OCI-LY3 (cell line): Measurements from ENCODE around the gene RTTN.

Source experiments
- EZH2phosphoT487 ChIP-seq: fragments of 200-600 bp; shearing (Covaris generic); IDR thresholded peaks from 2 replicates; pipeline ENCODE4 v1.6.1; 2018; ENCODE audit warnings: antibody characterized with exemption, mixed run types, low read depth
- TF ChIP-seq, protein P1 (sequence below): fragments of 200-600, 300-600 bp; sonication (generic); IDR thresholded peaks from 2 replicates; pipeline ENCODE4 v1.5.1; 2014; ENCODE audit warnings: antibody characterized with exemption, low read length, low read depth

GRCh38 chr18:69958422-69958821, 247.1 kb downstream of the RTTN start:
- TF ChIP-seq, protein P1, sequence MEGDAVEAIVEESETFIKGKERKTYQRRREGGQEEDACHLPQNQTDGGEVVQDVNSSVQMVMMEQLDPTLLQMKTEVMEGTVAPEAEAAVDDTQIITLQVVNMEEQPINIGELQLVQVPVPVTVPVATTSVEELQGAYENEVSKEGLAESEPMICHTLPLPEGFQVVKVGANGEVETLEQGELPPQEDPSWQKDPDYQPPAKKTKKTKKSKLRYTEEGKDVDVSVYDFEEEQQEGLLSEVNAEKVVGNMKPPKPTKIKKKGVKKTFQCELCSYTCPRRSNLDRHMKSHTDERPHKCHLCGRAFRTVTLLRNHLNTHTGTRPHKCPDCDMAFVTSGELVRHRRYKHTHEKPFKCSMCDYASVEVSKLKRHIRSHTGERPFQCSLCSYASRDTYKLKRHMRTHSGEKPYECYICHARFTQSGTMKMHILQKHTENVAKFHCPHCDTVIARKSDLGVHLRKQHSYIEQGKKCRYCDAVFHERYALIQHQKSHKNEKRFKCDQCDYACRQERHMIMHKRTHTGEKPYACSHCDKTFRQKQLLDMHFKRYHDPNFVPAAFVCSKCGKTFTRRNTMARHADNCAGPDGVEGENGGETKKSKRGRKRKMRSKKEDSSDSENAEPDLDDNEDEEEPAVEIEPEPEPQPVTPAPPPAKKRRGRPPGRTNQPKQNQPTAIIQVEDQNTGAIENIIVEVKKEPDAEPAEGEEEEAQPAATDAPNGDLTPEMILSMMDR: no peak
- no peak for TF ChIP-seq EZH2phosphoT487
